MV-4-11 (cell line): ENCODE measurements around the gene SPRING1.
"Not testable (repeated sequence)": the region's sequence is repeated elsewhere in the genome, so short reads cannot be mapped to it uniquely, and the experiment has no call there.

Experiments
- DNase-seq: peaks from one replicate; lab custom pipeline; 2025; lab: John Stamatoyannopoulos, UW

Gene SPRING1

GRCh38 chr12:116737774-116738657, at the start of gene SPRING1, which contains the start of gene RNFT2:
TSS of gene SPRING1 (minus strand) at chr12:116738069. CDS start at chr12:116737900, 169 bp downstream.
TSS of gene RNFT2 (plus strand) at chr12:116738315. CDS start at chr12:116740498, 2,183 bp downstream.
- peak; percentile 98 for DNase-seq

- no peak for DNase-seq
Measured at GRCh38 chr12:116784238-116784612, 46.4 kb upstream of the SPRING1 start.

GRCh38 chr12:116783525-116784237, 45.8 kb upstream of the SPRING1 start:
- DNase-seq: no peak

- no peak for DNase-seq
Measured at GRCh38 chr12:116780942-116781341, 43.1 kb upstream of the SPRING1 start.

GRCh38 chr12:116779597-116779996, 41.7 kb upstream of the SPRING1 start:
- no peak for DNase-seq

GRCh38 chr12:116777245-116777644, 39.4 kb upstream of the SPRING1 start:
- DNase-seq: no peak

GRCh38 chr12:116774020-116774419, 36.2 kb upstream of the SPRING1 start:
- no peak for DNase-seq

- no peak for DNase-seq
Measured at GRCh38 chr12:116773276-116773731, 35.4 kb upstream of the SPRING1 start.

GRCh38 chr12:116771651-116772050, 33.8 kb upstream of the SPRING1 start:
- no peak for DNase-seq

GRCh38 chr12:116766746-116767145, 28.9 kb upstream of the SPRING1 start:
- DNase-seq: no peak

GRCh38 chr12:116766285-116766684, 28.4 kb upstream of the SPRING1 start:
- no peak for DNase-seq

- DNase-seq: no peak
Measured at GRCh38 chr12:116765271-116765670, 27.4 kb upstream of the SPRING1 start.

- DNase-seq: no peak
Measured at GRCh38 chr12:116761499-116761898, 23.6 kb upstream of the SPRING1 start.

- DNase-seq: no peak
Measured at GRCh38 chr12:116760622-116761020, 22.8 kb upstream of the SPRING1 start.

- no peak for DNase-seq
Measured at GRCh38 chr12:116759783-116760621, 22.1 kb upstream of the SPRING1 start.

- DNase-seq: not testable (repeated sequence)
Measured at GRCh38 chr12:116754783-116755182, 16.9 kb upstream of the SPRING1 start.

GRCh38 chr12:116754097-116754496, 16.2 kb upstream of the SPRING1 start:
- DNase-seq: not testable (repeated sequence)

- DNase-seq: no peak
Measured at GRCh38 chr12:116750298-116750697, 12.4 kb upstream of the SPRING1 start.

GRCh38 chr12:116749884-116750283, 12.0 kb upstream of the SPRING1 start:
- DNase-seq: no peak

GRCh38 chr12:116745554-116745953, 7.7 kb upstream of the SPRING1 start:
- no peak for DNase-seq

GRCh38 chr12:116744766-116745165, 6.9 kb upstream of the SPRING1 start:
- DNase-seq: no peak

GRCh38 chr12:116742787-116743186, 4.9 kb upstream of the SPRING1 start:
- not testable (repeated sequence) for DNase-seq
